IPS-18c (cell line): ENCODE results near the gene DAGLA.
"Not testable (repeated sequence)": the region's sequence is repeated elsewhere in the genome, so short reads cannot be mapped to it uniquely, and the experiment has no call there.

Source experiments
- H3K4me3 ChIP-seq: 2 replicates; pipeline ENCODE4 v1.7.0; 2013; ENCODE audit warnings: low read depth, mild to moderate bottlenecking, low read length, moderate library complexity; ENCODE audit not compliant: insufficient read depth
- H3K9me3 ChIP-seq: one replicate; pipeline ENCODE4 v1.6.1; 2013; ENCODE audit warnings: mild to moderate bottlenecking, low read length, moderate library complexity; ENCODE audit not compliant: control insufficient read depth, insufficient read depth

Gene DAGLA

GRCh38 chr11:61656347-61657077 lies 23.7 kb upstream of the DAGLA start:
- H3K9me3 ChIP-seq: no peaks in the 10 kb centered on the region

GRCh38 chr11:61657566-61658290 lies 22.5 kb upstream of the DAGLA start:
- Histone ChIP-seq H3K9me3 (no peaks in the 10 kb centered on the region), H3K4me3 (no peak overlapping the region)

More at GRCh38 chr11:61656347-61657077, 23.7 kb upstream of the DAGLA start:
- H3K4me3 ChIP-seq: no peak overlapping the region

DNA sequence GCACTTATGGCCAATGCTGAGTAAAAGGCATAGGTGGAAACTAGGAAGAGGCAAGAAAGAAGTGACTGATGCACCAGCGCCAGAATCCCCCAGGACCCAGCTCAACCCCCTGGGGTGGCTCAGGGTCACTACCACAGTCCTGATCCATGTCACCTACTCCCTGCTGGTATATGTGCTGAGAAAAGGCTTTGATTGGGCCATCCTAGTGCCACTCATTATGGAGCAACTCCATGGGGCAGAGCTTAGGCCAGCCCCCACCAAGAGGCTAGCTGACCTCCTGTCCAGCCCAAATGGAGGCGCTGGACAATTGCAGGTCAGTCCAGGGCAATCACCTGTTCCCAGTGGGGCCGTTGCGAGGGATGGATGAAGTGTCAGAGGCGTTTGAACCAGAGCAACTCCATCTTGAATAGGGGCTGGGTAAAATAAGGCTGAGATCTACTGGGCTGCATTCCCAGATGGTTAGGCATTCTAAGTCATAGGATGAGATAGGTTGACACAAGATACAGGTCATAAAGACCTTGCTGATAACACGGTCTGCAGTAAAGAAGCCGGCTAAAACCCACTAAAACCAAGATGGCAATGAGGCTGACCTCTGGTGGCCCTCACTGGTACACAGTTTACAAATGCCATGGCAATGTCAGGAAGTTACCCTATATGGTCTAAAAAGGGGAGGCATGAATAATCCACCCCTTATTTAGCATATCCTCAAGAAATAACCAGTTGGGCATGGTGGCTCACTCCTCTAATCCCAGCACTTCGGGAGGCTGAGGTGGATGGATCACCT lies 20.6 kb upstream of the DAGLA start:
- Histone ChIP-seq H3K9me3 (no peaks in the 10 kb centered on the region), H3K4me3 (no peak overlapping the region)

GRCh38 chr11:61660997-61661396 lies 19.2 kb upstream of the DAGLA start:
- H3K9me3 ChIP-seq, H3K4me3 ChIP-seq: not testable (repeated sequence)

- H3K9me3 ChIP-seq: no peaks in the 10 kb centered on the region
- H3K4me3 ChIP-seq: 0 out of 2 replicates have a peak overlapping the region, but pooled peaks have one; percentile 0
Observed at GRCh38 chr11:61666684-61667297, 13.4 kb upstream of the DAGLA start.

DNA sequence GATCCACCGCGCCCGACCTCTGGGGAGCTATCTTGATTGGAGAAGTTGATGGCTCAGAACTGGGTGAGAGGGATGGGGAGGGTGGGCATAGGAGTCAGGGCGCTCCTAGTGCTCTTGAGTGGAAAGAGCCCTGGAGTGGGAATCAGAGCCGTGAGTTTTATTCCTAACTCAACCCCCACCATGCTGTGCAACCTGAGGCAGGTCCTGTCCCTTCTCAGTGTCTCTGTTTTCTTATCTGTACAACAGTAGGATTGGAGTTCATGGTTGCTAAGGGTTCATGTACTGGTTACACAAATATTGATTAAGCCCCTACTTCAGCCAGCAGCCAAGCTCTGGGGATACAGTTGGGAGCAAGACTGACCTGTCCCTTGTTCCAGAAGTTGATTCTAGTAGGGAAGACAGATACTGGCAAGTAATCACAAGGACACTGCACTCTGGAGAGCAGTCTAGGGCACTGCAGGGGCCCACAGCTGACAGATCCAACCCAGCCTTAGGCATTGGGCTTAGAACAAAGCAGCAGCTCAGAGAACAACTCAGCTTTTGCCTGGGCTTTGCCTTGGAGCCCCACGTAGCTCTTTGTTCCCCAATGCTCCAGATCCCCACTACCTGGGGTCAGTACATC lies 12.4 kb upstream of the DAGLA start:
- no peak overlapping the region for H3K4me3 ChIP-seq
- no peaks in the 10 kb centered on the region for H3K9me3 ChIP-seq

GRCh38 chr11:61669417-61669816 lies 10.8 kb upstream of the DAGLA start:
- H3K4me3 ChIP-seq: no peak overlapping the region

DNA sequence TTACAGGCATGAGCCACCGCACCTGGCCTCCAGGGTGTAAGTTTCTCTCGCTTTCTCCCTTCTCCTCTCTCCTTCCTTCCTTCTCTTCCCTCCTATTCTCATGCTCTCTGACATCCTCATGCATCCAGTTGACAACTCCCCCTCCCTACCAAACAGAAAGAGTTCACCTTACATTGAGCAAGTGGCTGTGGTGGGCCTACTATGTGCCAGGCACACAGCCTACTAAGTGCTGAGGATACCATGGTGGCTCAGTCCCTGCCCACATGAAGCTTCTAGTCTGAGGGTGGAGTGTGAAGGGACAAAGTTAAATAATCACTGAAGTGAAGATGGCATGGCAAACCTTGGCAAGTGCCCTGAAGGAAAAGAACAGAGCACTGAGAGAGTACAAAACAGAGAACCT lies 9.6 kb upstream of the DAGLA start:
- H3K9me3 ChIP-seq: no peaks in the 10 kb centered on the region
- no peak overlapping the region for H3K4me3 ChIP-seq

More at GRCh38 chr11:61669417-61669816, 10.8 kb upstream of the DAGLA start:
- H3K9me3 ChIP-seq: no peaks in the 10 kb centered on the region

- Histone ChIP-seq H3K4me3 (no peak overlapping the region), H3K9me3 (no peaks in the 10 kb centered on the region)
Observed at GRCh38 chr11:61671527-61671926, 8.7 kb upstream of the DAGLA start.

GRCh38 chr11:61673946-61674467 lies 6.2 kb upstream of the DAGLA start:
- H3K4me3 ChIP-seq, H3K9me3 ChIP-seq: not testable (repeated sequence)

GRCh38 chr11:61675826-61676225 lies 4.4 kb upstream of the DAGLA start:
- Histone ChIP-seq H3K4me3 (no peak overlapping the region), H3K9me3 (no peaks in the 10 kb centered on the region)

DNA sequence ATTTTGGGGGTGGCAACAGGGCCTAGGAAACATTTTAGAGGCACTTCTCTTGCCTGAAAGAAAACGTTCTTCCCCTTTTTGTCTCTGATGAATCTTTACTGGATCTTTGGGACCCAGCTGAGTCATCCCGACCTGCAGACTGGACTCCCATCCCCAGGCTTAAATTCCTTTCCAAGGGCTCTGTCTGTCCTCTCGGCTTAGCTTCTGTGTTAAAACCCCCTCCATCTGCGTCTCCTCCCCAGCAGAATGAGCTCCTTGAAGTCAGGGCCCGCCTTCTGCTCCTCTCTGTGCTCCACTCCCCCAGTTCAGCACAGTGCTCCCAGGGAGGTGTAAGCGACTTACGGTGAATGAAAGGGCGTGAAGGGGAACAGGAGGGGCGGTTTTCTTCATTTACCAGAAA lies 895 bp upstream of the DAGLA start:
- H3K9me3 ChIP-seq: no peaks in the 10 kb centered on the region
- H3K4me3 ChIP-seq: no peak overlapping the region

DNA sequence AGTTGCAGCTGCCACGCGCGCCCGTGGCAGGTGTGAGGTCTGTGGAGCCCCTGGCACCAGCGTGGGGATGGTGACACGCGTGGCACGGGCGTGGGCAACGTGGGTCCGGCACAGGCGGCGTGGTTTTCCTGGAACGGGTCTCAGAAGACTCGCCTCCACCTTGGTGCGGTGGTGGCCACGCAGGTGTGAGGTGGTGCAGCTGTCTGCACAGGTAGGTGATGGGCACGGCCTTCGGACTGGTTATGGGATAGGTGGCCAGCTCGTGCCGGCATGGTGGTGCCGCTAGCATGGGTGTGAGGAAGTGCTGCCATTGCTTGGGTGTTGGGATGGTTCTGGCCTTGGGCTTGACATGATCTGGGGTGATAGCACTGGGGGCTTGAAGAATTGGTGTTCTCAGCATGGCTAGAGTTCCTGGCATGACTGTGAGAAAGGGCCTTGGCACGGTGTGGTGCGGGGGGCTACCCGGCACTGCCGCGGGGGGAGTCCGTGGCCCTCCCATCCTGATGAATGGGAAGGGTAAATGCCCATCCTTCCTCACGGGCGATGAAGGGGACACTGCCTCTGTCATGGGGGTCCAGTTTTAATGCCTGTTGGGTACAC lies 531 bp downstream of the DAGLA start:
- no peaks in the 10 kb centered on the region for H3K9me3 ChIP-seq
- peak overlapping the region; percentile 38 for H3K4me3 ChIP-seq

DNA sequence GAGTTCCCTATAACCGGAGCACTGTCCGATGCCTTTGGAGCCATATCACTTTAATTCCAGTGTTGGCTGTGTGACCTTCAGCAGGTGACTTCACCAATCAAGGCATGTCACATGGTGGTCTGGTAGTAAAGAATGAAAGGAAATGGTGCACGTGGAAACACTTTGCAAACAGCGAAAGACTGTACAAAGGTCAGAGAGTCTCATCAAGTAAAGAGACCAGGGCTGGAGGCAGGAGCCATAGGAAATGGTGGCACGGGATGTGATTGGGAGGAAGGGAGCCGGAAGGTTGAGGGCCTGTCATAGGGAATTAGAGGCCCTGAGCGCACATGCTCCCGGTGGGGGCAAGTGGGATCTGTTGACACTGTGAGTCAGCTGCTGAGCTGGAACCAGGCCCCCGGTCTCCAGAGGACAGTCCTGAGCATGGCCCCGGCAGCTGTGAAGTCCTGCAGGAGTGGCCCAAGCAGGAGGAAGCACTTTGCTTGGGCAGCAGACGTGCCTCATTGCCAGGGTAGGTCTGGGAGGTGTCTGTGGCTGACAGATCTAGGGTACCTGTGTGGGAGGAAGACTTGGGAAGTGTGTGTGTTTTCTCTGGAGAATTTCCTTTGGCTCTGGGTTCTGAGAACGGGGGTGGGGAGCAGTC lies 2.0 kb downstream of the DAGLA start:
- no peaks in the 10 kb centered on the region for H3K9me3 ChIP-seq
- H3K4me3 ChIP-seq: no peak overlapping the region

GRCh38 chr11:61682906-61683675 lies 2.9 kb downstream of the DAGLA start:
- Histone ChIP-seq H3K9me3 (no peaks in the 10 kb centered on the region), H3K4me3 (no peak overlapping the region)
